Right hindlimb (tissue), 1 donor: ENCODE measurements around the gene CASK.

Experiments used
- DNase-seq: peaks from one replicate; pipeline ENCODE4 v3.0.0-alpha.2; 2018

The CASK gene

GRCh38 chrX:41912923-41913322 is 10.4 kb downstream of the CASK start:
- no peak for DNase-seq

GRCh38 chrX:41909068-41909467 is 14.3 kb downstream of the CASK start:
- no peak for DNase-seq

GRCh38 chrX:41906515-41907187 is 16.7 kb downstream of the CASK start:
- DNase-seq: no peak

GRCh38 chrX:41903544-41903943 is 19.8 kb downstream of the CASK start:
- DNase-seq: no peak

- no peak for DNase-seq
Observed at GRCh38 chrX:41900321-41900720, 23.0 kb downstream of the CASK start.

- DNase-seq: no peak
Observed at GRCh38 chrX:41895826-41896225, 27.5 kb downstream of the CASK start.

GRCh38 chrX:41890026-41890423 is 33.3 kb downstream of the CASK start:
- no peak for DNase-seq

GRCh38 chrX:41889317-41890025 is 33.9 kb downstream of the CASK start:
- DNase-seq: no peak

- no peak for DNase-seq
Observed at GRCh38 chrX:41887691-41888090, 35.7 kb downstream of the CASK start.

GRCh38 chrX:41885724-41886123 is 37.6 kb downstream of the CASK start:
- DNase-seq: no peak

- DNase-seq: no peak
Observed at GRCh38 chrX:41881166-41881565, 42.2 kb downstream of the CASK start.

GRCh38 chrX:41877167-41877566 is 46.2 kb downstream of the CASK start:
- DNase-seq: no peak

- no peak for DNase-seq
Observed at GRCh38 chrX:41875142-41875541, 48.2 kb downstream of the CASK start.

GRCh38 chrX:41870719-41871151 is 52.6 kb downstream of the CASK start:
- DNase-seq: no peak

- no peak for DNase-seq
Observed at GRCh38 chrX:41868392-41868977, 54.9 kb downstream of the CASK start.

GRCh38 chrX:41863343-41864203 is 59.8 kb downstream of the CASK start:
- no peak for DNase-seq

GRCh38 chrX:41862562-41863184 is 60.7 kb downstream of the CASK start:
- no peak for DNase-seq

- DNase-seq: no peak
Observed at GRCh38 chrX:41858161-41858775, 65.1 kb downstream of the CASK start.

- no peak for DNase-seq
Observed at GRCh38 chrX:41857670-41858069, 65.7 kb downstream of the CASK start.

- no peak for DNase-seq
Observed at GRCh38 chrX:41846714-41847113, 76.6 kb downstream of the CASK start.

- DNase-seq: no peak
Observed at GRCh38 chrX:41837270-41837944, 85.9 kb downstream of the CASK start.

- DNase-seq: no peak
Observed at GRCh38 chrX:41828826-41829225, 94.5 kb downstream of the CASK start.
